Liver (tissue), 3 donors: ENCODE data around the gene UBE2E2.

Experiments used
- JUND ChIP-seq, 2 donors: IDR thresholded peaks; 2 replicates each; pipeline ENCODE4 v1.6.1; 2016; ENCODE audit warnings: antibody characterized with exemption in 2 of 2
- MAX ChIP-seq: IDR thresholded peaks from 2 replicates; pipeline ENCODE4 v1.6.1; 2016; ENCODE audit warnings: antibody characterized with exemption
- RAD21 ChIP-seq, 2 donors: IDR thresholded peaks; 2 replicates each; pipeline ENCODE4 v1.6.1; 2016; ENCODE audit warnings: antibody characterized with exemption in 2 of 2, mild to moderate bottlenecking in 2 of 2
- REST ChIP-seq: IDR thresholded peaks from 2 replicates; pipeline ENCODE4 v1.6.1; 2016; ENCODE audit warnings: antibody characterized with exemption, mild to moderate bottlenecking
- RXRA ChIP-seq, 2 donors: IDR thresholded peaks; 2 replicates each; pipeline ENCODE4 v1.6.1; 2017 to 2018; ENCODE audit warnings: antibody characterized with exemption in 2 of 2, mild to moderate bottlenecking in 1 of 2
- TAF1 ChIP-seq: conservative IDR thresholded peaks from 2 replicates; pipeline ENCODE4 v1.6.1; 2016; ENCODE audit warnings: antibody characterized with exemption, mild to moderate bottlenecking
- TF ChIP-seq, protein P1 (sequence below): fragments of 150-350 bp; IDR thresholded peaks from 2 replicates; pipeline ENCODE4 v1.5.1; 2017; ENCODE audit warnings: improper control_type of control experiment, low read depth, low read length; ENCODE audit not compliant: missing input control
- TF ChIP-seq, protein P2 (sequence below): IDR thresholded peaks from 2 replicates; pipeline ENCODE4 v1.6.1; 2016; ENCODE audit warnings: antibody characterized with exemption
- TF ChIP-seq, protein P3 (sequence below): IDR thresholded peaks from 2 replicates; pipeline ENCODE4 v1.6.1; 2016; ENCODE audit warnings: antibody characterized with exemption
- donor health status: healthy.
- donor health status: healthy.

- no peak for TF ChIP-seq MAX
- no peak for TF ChIP-seq REST
- no peak for TF ChIP-seq RXRA (IDR thresholded peaks at IDR 0.05)
- TF ChIP-seq, protein P1, sequence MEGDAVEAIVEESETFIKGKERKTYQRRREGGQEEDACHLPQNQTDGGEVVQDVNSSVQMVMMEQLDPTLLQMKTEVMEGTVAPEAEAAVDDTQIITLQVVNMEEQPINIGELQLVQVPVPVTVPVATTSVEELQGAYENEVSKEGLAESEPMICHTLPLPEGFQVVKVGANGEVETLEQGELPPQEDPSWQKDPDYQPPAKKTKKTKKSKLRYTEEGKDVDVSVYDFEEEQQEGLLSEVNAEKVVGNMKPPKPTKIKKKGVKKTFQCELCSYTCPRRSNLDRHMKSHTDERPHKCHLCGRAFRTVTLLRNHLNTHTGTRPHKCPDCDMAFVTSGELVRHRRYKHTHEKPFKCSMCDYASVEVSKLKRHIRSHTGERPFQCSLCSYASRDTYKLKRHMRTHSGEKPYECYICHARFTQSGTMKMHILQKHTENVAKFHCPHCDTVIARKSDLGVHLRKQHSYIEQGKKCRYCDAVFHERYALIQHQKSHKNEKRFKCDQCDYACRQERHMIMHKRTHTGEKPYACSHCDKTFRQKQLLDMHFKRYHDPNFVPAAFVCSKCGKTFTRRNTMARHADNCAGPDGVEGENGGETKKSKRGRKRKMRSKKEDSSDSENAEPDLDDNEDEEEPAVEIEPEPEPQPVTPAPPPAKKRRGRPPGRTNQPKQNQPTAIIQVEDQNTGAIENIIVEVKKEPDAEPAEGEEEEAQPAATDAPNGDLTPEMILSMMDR = no peak
- TF ChIP-seq JUND (IDR thresholded peaks at IDR 0.05) = no peak
- TF ChIP-seq, protein P2, sequence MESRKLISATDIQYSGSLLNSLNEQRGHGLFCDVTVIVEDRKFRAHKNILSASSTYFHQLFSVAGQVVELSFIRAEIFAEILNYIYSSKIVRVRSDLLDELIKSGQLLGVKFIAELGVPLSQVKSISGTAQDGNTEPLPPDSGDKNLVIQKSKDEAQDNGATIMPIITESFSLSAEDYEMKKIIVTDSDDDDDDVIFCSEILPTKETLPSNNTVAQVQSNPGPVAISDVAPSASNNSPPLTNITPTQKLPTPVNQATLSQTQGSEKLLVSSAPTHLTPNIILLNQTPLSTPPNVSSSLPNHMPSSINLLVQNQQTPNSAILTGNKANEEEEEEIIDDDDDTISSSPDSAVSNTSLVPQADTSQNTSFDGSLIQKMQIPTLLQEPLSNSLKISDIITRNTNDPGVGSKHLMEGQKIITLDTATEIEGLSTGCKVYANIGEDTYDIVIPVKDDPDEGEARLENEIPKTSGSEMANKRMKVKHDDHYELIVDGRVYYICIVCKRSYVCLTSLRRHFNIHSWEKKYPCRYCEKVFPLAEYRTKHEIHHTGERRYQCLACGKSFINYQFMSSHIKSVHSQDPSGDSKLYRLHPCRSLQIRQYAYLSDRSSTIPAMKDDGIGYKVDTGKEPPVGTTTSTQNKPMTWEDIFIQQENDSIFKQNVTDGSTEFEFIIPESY = no peak
- TF ChIP-seq RAD21 (IDR thresholded peaks at IDR 0.05) = no peak
- TF ChIP-seq, protein P3, sequence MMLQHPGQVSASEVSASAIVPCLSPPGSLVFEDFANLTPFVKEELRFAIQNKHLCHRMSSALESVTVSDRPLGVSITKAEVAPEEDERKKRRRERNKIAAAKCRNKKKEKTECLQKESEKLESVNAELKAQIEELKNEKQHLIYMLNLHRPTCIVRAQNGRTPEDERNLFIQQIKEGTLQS = no peak
- TF ChIP-seq TAF1 = no peak
Observed at GRCh38 chr3:23519314-23520208, 316.4 kb downstream of the UBE2E2 start.
